ENCODE data around the gene ADGRF1. TPM values are rescaled to one million over a fixed set of nuclear protein-coding genes. Genes with fewer than 3 reads are reported as not detected.

Gene ADGRF1
- total RNA-seq, 1 donor from 2014 or later, result not detected

- Mint-ChIP-seq H3K4me1 (ENCODE audit: low read depth) (no peaks in the 10 kb centered on the region), H3K36me3 (ENCODE audit: low read depth) (no peaks in the 10 kb centered on the region), H3K9me3 (ENCODE audit: low read depth) (no peaks in the 10 kb centered on the region), H3K27ac (ENCODE audit: unreplicated experiment) (no peak overlapping the region), H3K4me3 (ENCODE audit: unreplicated experiment) (no peak overlapping the region), H3K27me3 (ENCODE audit: low read depth) (peaks cover 26% of the 10 kb centered on the region)
- TF ChIP-seq, protein P1, sequence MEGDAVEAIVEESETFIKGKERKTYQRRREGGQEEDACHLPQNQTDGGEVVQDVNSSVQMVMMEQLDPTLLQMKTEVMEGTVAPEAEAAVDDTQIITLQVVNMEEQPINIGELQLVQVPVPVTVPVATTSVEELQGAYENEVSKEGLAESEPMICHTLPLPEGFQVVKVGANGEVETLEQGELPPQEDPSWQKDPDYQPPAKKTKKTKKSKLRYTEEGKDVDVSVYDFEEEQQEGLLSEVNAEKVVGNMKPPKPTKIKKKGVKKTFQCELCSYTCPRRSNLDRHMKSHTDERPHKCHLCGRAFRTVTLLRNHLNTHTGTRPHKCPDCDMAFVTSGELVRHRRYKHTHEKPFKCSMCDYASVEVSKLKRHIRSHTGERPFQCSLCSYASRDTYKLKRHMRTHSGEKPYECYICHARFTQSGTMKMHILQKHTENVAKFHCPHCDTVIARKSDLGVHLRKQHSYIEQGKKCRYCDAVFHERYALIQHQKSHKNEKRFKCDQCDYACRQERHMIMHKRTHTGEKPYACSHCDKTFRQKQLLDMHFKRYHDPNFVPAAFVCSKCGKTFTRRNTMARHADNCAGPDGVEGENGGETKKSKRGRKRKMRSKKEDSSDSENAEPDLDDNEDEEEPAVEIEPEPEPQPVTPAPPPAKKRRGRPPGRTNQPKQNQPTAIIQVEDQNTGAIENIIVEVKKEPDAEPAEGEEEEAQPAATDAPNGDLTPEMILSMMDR (IDR thresholded peaks at IDR 0.05), result no peak
- no peak for DNase-seq (ENCODE audit: low spot score)
These were observed 19.9 kb downstream of the ADGRF1 start for GRCh38 chr6:47022191-47022590.

DNA sequence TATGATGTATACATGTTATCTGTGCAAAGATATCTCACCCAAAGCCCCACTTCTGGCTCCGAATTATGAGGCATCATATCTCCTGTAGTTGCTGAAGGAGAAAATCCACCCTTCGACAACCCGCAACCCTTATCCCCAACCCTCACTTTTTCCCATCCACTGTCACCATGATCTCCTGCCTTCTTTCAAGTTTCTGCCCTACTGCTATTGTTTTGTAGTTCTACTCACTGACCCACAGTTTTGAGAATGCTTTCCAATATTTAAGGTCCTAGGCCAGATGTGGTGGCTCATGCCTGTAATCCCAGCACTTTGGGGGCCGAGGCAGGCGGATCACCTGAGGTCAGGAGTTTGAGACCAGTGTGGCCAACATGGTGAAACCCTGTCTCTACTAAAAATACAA, 22.2 kb downstream of the ADGRF1 start:
- Mint-ChIP-seq H3K27me3 (ENCODE audit: low read depth) (peaks cover 23% of the 10 kb centered on the region), H3K27ac (ENCODE audit: unreplicated experiment) (no peak overlapping the region), H3K4me3 (ENCODE audit: unreplicated experiment) (no peak overlapping the region), H3K4me1 (ENCODE audit: low read depth) (peaks cover 8% of the 10 kb centered on the region), H3K36me3 (ENCODE audit: low read depth) (no peaks in the 10 kb centered on the region), H3K9me3 (ENCODE audit: low read depth) (no peaks in the 10 kb centered on the region)
- no peak for DNase-seq (ENCODE audit: low spot score)
- TF ChIP-seq, protein P1 (IDR thresholded peaks at IDR 0.05), result no peak

- Mint-ChIP-seq H3K4me3 (ENCODE audit: unreplicated experiment) (no peak overlapping the region), H3K27ac (ENCODE audit: unreplicated experiment) (no peak overlapping the region), H3K27me3 (ENCODE audit: low read depth) (peaks cover 9% of the 10 kb centered on the region), H3K36me3 (ENCODE audit: low read depth) (no peaks in the 10 kb centered on the region), H3K9me3 (ENCODE audit: low read depth) (no peaks in the 10 kb centered on the region), H3K4me1 (ENCODE audit: low read depth) (peaks cover 8% of the 10 kb centered on the region)
- TF ChIP-seq, protein P1 (IDR thresholded peaks at IDR 0.05), result no peak
- DNase-seq (ENCODE audit: low spot score), result no peak
These were observed 25.2 kb downstream of the ADGRF1 start for GRCh38 chr6:47016909-47017308.

DNA sequence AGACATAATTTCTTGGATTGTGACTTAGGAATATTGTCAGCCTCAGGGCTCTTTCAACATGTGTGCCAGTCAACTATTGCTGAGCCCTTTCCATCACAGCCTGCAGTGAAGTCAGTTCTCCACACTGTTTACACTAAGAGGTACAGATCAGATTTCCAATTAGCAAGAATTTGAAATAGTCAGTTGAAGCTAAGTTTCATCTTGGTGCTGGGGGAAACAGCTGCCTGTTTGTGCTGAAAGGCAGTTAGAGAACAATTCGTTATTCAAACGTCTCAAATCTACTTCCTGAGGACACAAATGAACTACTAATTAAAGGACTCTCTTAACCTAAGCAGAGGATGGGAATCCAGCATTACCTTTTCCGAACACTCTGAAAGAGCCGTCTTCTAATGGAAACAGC, 25.9 kb downstream of the ADGRF1 start:
- H3K9me3 Mint-ChIP-seq (ENCODE audit: low read depth), result no peaks in the 10 kb centered on the region
- H3K4me3 Mint-ChIP-seq (ENCODE audit: unreplicated experiment), result no peak overlapping the region
- DNase-seq (ENCODE audit: low spot score), result no peak
- H3K27me3 Mint-ChIP-seq (ENCODE audit: low read depth), result peaks cover 9% of the 10 kb centered on the region
- TF ChIP-seq, protein P1 (IDR thresholded peaks at IDR 0.05), result no peak
- H3K4me1 Mint-ChIP-seq (ENCODE audit: low read depth), result peaks cover 8% of the 10 kb centered on the region
- no peak overlapping the region for H3K27ac Mint-ChIP-seq (ENCODE audit: unreplicated experiment)
- H3K36me3 Mint-ChIP-seq (ENCODE audit: low read depth), result no peaks in the 10 kb centered on the region

GRCh38 chr6:47014401-47014800, 27.7 kb downstream of the ADGRF1 start:
- H3K27ac Mint-ChIP-seq (ENCODE audit: unreplicated experiment), result no peak overlapping the region

More at GRCh38 chr6:47014401-47014800, 27.7 kb downstream of the ADGRF1 start:
- Mint-ChIP-seq H3K36me3 (ENCODE audit: low read depth) (no peaks in the 10 kb centered on the region), H3K4me3 (ENCODE audit: unreplicated experiment) (no peak overlapping the region), H3K9me3 (ENCODE audit: low read depth) (no peaks in the 10 kb centered on the region), H3K4me1 (ENCODE audit: low read depth) (peaks cover 8% of the 10 kb centered on the region), H3K27me3 (ENCODE audit: low read depth) (peaks cover 7% of the 10 kb centered on the region)
- TF ChIP-seq, protein P1 (IDR thresholded peaks at IDR 0.05), result no peak
- no peak for DNase-seq (ENCODE audit: low spot score)
